Left forelimb (tissue), 1 donor: ENCODE data around the gene ZP3.
"Not testable (repeated sequence)": the region's sequence is repeated elsewhere in the genome, so short reads cannot be mapped to it uniquely, and the experiment has no call there.

ENCODE experiments used
- DNase-seq: peaks from one replicate; pipeline ENCODE4 v3.0.0-alpha.2; 2018; ENCODE audit warnings: low spot score

The ZP3 gene

DNA sequence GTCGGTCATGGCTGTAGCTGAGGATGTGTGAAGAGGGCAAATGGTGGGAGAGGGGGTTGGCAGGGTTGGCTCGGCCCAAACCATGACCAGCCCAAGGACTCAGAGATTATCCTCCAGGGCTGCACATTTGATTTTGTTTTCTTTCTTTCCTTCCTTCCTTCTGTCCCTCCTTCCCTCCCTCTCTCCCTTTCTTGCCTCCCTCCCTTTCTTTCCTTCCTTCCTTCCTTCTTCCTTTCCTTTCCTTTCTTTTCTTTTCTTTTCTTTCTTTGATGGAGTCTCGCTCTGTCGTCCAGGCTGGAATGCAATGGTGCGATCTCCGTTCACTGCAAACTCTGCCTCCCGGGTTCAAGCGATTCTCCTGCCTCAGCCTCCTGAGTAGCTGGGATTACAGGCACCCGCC is 19.0 kb upstream of the ZP3 start:
- no peak for DNase-seq

GRCh38 chr7:76407718-76408117 is 17.0 kb upstream of the ZP3 start:
- no peak for DNase-seq

GRCh38 chr7:76408121-76408560 is 16.6 kb upstream of the ZP3 start:
- no peak for DNase-seq

DNA sequence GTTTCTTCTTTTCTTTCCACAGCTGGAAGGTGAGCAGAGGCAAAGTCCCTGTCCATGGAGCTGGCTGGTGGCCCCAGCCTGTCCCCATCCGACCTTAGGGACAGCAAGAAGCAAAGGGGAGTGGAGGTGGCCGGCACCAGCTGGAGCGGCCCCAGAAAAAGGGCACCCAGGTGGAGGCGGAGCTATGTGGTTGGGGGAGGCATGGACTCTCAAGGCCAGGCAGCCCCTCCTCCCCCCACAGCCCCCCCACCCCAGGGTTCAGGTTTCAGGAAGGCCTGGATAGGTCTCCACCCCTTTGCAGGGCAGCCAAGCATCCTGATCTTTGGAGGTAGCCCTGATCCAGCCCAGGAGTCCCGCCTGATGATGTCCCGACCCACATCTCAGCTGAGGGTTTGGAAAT is 15.2 kb upstream of the ZP3 start, which contains the start of gene SSC4D:
TSS of gene SSC4D (minus strand) at position 161 of the 400 bp plus-strand sequence. CDS start 5,258 bp downstream, outside the sequence.
- no peak for DNase-seq

- no peak for DNase-seq
Observed at GRCh38 chr7:76411626-76412025, 13.1 kb upstream of the ZP3 start.

DNA sequence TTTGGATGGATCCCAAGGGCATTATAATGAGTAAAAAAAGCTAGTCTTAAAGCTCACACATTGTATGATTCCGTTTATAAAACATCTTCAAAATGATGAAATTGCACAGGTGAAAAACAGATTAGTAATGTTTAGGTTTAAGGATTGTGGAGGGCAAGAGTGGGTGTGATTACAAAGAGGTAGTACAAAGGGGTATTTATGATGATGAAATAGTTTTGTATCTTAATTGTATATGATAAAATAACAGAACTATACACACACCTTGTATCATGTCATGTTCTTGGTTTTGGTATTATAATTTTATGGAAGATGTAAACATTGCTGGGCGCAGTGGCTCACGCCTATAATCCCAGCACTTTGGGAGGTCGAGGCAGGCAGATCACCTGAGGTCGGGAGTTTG is 12.5 kb upstream of the ZP3 start:
- DNase-seq = no peak

GRCh38 chr7:76417654-76418310 is 7.0 kb upstream of the ZP3 start:
- not testable (repeated sequence) for DNase-seq

- not testable (repeated sequence) for DNase-seq
Observed at GRCh38 chr7:76421097-76421496, 3.7 kb upstream of the ZP3 start.

DNA sequence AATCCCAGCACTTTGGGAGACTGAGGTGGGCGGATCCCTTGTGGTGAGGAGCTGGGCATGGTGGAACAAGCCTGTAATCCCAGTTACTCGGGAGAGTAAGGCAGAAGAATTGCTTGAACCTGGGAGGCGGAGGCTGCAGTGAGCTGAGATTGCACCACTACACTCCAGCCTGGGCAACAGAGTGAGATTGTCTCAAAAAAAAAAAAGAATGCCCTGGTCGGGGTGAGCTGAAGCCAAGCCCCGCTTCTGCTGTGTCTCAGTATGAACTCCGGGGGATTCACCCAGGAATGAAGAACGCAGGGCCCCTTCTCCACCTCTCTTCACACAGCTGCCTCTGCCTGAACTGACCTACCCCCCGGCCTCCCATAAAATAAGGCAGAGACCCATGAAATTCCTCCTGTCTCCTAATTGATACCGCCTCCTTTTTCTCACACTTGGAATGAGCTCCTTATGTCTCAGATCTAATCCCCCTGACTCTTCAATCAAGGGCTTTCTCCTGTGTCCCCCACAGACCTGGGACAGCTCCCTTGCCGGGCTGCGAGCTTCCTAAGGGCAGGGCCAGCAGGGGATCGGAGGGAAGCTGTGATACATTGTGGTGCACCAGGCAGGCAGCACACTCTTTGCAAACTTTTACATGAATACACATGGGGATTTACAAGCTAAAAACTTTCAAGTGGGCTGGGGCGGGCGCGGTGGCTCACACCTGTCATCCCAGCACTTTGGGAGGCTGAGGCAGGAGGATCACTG is 911 bp upstream of the ZP3 start:
- no peak for DNase-seq

GRCh38 chr7:76425156-76425555 is 406 bp downstream of the ZP3 start:
- no peak for DNase-seq

DNA sequence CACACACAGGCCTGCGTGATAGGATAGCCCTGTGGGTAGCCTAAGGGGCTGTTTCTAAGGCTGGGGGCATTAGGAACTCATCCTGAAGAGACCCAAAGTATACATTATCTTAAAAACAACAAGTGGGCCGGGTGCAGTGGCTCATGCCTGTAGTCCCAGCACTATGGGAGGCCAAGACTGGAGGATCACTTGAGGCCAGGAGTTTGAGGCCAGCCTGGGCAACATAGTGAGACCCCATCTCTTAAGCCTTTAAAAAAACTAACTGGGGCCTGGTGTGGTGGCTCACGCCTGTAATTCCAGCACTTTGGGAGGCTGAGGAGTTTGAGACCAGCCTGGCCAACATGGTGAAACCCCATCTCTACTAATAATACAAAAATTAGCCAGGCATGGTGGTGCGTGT is 808 bp downstream of the ZP3 start:
- not testable (repeated sequence) for DNase-seq

DNA sequence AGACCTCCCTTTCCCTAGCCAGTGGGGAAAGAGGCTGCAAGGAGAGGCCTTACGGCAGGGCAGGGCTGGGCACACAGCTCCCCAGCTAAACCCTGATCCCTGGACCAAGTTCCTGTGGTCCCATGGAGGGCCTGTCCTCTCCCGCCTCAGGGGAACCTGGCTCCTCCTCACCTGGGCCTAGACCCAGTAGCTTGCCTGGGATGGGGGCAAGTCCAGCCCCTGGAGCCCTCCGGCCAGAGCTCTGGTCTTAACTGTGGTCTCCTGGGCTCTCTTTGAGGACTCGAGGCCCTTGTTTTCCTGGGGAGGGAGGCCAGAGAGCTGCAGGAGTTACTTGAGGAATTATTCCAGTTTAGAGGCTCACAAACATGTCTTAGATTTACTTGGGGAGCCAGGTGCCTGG is 1.5 kb downstream of the ZP3 start:
- DNase-seq = no peak

GRCh38 chr7:76427635-76428034 is 2.9 kb downstream of the ZP3 start:
- no peak for DNase-seq

- no peak for DNase-seq
Observed at GRCh38 chr7:76428149-76428823, 3.5 kb downstream of the ZP3 start.

DNA sequence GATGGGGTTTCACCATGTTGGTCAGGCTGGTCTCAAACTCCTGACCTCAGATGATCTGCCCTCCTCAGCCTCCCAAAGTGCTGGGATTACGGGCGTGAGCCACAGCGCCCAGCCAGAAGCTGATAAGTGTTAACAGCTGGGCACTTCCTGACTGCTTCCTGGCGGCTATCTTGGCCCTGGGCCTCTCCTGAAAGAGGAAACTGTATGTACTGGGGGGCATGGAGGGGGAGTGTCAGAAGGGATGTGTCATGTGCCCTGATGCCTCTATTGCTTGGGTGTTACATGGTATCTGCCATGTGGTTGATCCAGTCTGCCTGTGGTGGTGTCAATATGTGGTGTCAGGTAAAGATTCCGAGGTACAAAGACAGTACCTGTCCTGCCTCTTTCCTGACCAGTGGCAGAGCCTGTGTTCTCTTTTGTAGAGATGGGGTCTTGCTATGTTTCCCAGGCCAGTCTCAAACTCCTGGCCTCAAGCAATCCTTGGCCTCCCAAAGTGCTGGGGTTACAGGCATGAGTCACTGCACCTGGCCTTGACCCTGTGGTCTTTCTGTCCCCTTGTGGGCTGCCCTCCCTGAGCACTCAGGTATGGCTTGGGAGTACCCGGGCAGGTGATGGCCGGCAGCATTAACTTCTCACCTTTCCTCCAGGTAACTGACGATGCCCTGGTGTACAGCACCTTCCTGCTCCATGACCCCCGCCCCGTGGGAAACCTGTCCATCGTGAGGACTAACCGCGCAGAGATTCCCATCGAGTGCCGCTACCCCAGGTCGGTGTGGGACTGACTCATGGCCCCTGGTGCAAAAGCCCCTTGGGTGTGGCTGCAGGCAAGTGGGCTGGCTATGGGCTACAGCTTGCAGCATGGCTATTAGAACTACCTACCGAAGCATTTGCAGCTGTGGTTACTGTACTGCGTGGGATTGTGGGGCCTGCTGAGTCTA is 4.4 kb downstream of the ZP3 start:
- no peak for DNase-seq

- DNase-seq = no peak
Observed at GRCh38 chr7:76430211-76430610, 5.5 kb downstream of the ZP3 start.

DNA sequence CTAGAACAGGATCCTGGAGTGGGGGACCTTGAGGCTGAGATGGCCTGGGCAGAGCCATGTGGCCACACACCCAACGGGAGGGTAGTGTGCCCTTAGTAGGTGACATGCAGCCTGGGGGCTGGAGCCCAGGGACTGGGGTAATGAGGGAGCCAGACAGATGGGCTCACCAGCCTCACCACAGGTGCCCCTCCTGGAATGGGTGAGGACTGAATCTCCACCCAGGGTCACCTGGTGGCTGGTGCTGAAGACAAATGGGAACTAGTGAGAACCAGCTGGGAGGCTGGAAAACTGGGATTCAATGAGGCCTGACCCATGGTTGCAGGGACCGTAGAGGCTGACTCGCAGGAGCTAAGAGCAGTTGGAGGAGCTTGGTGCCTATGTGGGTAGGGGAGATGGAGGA is 6.1 kb downstream of the ZP3 start:
- DNase-seq = no peak

- DNase-seq = not testable (repeated sequence)
Observed at GRCh38 chr7:76437873-76438272, 13.1 kb downstream of the ZP3 start.

DNA sequence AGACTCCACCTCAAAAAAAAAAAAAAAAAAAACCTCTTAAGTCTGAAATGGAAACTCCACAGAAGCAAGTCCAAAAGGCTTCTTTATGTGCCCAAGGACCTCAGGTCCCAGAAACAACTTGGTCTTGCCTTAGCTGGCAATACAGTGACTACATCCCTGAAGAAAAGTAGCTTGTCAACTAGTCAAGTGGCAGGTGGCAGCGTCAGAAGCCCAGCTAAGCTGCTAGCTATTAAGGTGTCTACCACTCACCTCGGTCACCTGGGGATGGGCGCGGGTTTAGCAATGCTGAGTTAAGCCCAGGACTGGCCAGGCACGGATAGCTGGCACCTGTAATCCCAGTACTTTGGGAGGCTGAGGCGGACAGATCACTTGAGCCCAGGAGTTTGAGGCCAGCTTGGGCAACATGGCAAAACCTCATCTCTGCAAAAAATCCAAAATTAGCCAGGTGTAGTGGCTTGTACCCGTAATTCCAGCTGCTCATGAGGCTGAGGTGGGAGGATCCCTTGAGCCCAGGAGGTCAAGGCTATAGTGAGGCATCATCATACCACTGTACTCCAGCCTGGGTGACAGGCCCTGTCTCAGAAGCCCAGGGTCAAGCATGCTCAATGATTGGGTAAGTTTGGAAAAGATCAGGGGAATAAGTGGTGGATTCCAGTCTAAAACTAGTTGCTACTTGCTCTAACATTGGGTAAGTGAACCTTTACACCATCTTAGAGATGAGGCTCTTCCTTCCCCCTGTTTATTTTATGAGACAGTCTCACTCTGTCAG is 14.6 kb downstream of the ZP3 start:
- not testable (repeated sequence) for DNase-seq

- not testable (repeated sequence) for DNase-seq
Observed at GRCh38 chr7:76440404-76440803, 15.7 kb downstream of the ZP3 start.

DNA sequence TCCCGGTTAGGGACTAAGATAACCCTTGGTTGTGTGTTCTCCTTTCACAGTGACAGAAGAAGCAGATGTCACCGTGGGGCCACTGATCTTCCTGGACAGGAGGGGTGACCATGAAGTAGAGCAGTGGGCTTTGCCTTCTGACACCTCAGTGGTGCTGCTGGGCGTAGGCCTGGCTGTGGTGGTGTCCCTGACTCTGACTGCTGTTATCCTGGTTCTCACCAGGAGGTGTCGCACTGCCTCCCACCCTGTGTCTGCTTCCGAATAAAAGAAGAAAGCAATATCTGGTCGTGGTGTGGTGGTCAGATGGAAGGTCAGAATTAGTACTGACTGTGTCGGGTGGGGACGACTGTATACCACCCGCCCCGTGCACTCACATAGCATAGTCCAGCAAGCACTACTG is 17.0 kb downstream of the ZP3 start:
- DNase-seq = not testable (repeated sequence)
